Activated naive CD4-positive, alpha-beta T cell treated with anti-CD3 and anti-CD28 coated beads, Interleukin-2, amount 50 U/mL, for 24 hours (primary cell): ENCODE results near the gene GPC3.
A peak's percentile ranks its signal among the peaks of the same experiment; 100 is the strongest.
"Not testable (repeated sequence)": the region's sequence is repeated elsewhere in the genome, so short reads cannot be mapped to it uniquely, and the experiment has no call there.

Experiments used
- H3K27ac Mint-ChIP-seq: one replicate; pipeline ENCODE4 v1.8.0; 2021; ENCODE audit warnings: mild to moderate bottlenecking, mixed read lengths
- H3K27me3 Mint-ChIP-seq: one replicate; pipeline ENCODE4 v1.8.0; 2021; ENCODE audit warnings: mixed read lengths
- H3K36me3 Mint-ChIP-seq: one replicate; pipeline ENCODE4 v1.8.0; 2021; ENCODE audit warnings: mixed read lengths
- H3K4me1 Mint-ChIP-seq: one replicate; pipeline ENCODE4 v1.8.0; 2021; ENCODE audit warnings: mixed read lengths
- H3K4me3 Mint-ChIP-seq: one replicate; pipeline ENCODE4 v1.8.0; 2021; ENCODE audit warnings: mild to moderate bottlenecking, mixed read lengths
- H3K9me3 Mint-ChIP-seq: one replicate; pipeline ENCODE4 v1.8.0; 2021; ENCODE audit warnings: mixed read lengths

GPC3 gene

GRCh38 chrX:133649651-133650050 is 335.7 kb downstream of the GPC3 start:
- Mint-ChIP-seq H3K4me3 (no peak overlapping the region), H3K4me1 (no peaks in the 10 kb centered on the region), H3K36me3 (no peaks in the 10 kb centered on the region)

GRCh38 chrX:133648594-133648993 is 336.8 kb downstream of the GPC3 start:
- no peak overlapping the region for H3K27ac Mint-ChIP-seq
- no peaks in the 10 kb centered on the region for H3K9me3 Mint-ChIP-seq
- no peaks in the 10 kb centered on the region for H3K27me3 Mint-ChIP-seq
- no peaks in the 10 kb centered on the region for H3K36me3 Mint-ChIP-seq
- no peaks in the 10 kb centered on the region for H3K4me1 Mint-ChIP-seq
- no peak overlapping the region for H3K4me3 Mint-ChIP-seq

More at GRCh38 chrX:133649651-133650050, 335.7 kb downstream of the GPC3 start:
- Mint-ChIP-seq H3K9me3 (no peaks in the 10 kb centered on the region), H3K27ac (no peak overlapping the region), H3K27me3 (no peaks in the 10 kb centered on the region)

GRCh38 chrX:133646719-133647116 is 338.7 kb downstream of the GPC3 start:
- no peaks in the 10 kb centered on the region for H3K27me3 Mint-ChIP-seq
- H3K36me3 Mint-ChIP-seq: no peaks in the 10 kb centered on the region
- no peak overlapping the region for H3K4me3 Mint-ChIP-seq
- no peak overlapping the region for H3K27ac Mint-ChIP-seq
- H3K9me3 Mint-ChIP-seq: no peaks in the 10 kb centered on the region
- no peaks in the 10 kb centered on the region for H3K4me1 Mint-ChIP-seq

- no peaks in the 10 kb centered on the region for H3K4me1 Mint-ChIP-seq
- H3K27ac Mint-ChIP-seq: no peak overlapping the region
Observed at GRCh38 chrX:133645977-133646718, 339.2 kb downstream of the GPC3 start.

GRCh38 chrX:133645256-133645655 is 340.1 kb downstream of the GPC3 start:
- Mint-ChIP-seq H3K4me1 (no peaks in the 10 kb centered on the region), H3K27ac (no peak overlapping the region), H3K4me3 (no peak overlapping the region), H3K9me3 (no peaks in the 10 kb centered on the region), H3K36me3 (no peaks in the 10 kb centered on the region), H3K27me3 (no peaks in the 10 kb centered on the region)

More at GRCh38 chrX:133645977-133646718, 339.2 kb downstream of the GPC3 start:
- H3K36me3 Mint-ChIP-seq: no peaks in the 10 kb centered on the region
- no peaks in the 10 kb centered on the region for H3K9me3 Mint-ChIP-seq
- H3K4me3 Mint-ChIP-seq: no peak overlapping the region
- H3K27me3 Mint-ChIP-seq: no peaks in the 10 kb centered on the region

GRCh38 chrX:133640161-133641015 is 345.0 kb downstream of the GPC3 start:
- Mint-ChIP-seq H3K4me3 (no peak overlapping the region), H3K27me3 (no peaks in the 10 kb centered on the region), H3K36me3 (no peaks in the 10 kb centered on the region), H3K27ac (no peak overlapping the region), H3K4me1 (no peaks in the 10 kb centered on the region), H3K9me3 (no peaks in the 10 kb centered on the region)

GRCh38 chrX:133639726-133640125 is 345.7 kb downstream of the GPC3 start:
- H3K9me3 Mint-ChIP-seq: no peaks in the 10 kb centered on the region
- H3K27me3 Mint-ChIP-seq: no peaks in the 10 kb centered on the region
- no peak overlapping the region for H3K27ac Mint-ChIP-seq
- no peak overlapping the region for H3K4me3 Mint-ChIP-seq
- H3K36me3 Mint-ChIP-seq: no peaks in the 10 kb centered on the region
- no peaks in the 10 kb centered on the region for H3K4me1 Mint-ChIP-seq

GRCh38 chrX:133638285-133638684 is 347.1 kb downstream of the GPC3 start:
- H3K4me3 Mint-ChIP-seq: no peak overlapping the region
- H3K27me3 Mint-ChIP-seq: no peaks in the 10 kb centered on the region
- H3K9me3 Mint-ChIP-seq: no peaks in the 10 kb centered on the region
- peak overlapping the region; percentile 68 for H3K27ac Mint-ChIP-seq
- no peaks in the 10 kb centered on the region for H3K4me1 Mint-ChIP-seq
- H3K36me3 Mint-ChIP-seq: no peaks in the 10 kb centered on the region

- Mint-ChIP-seq H3K36me3 (no peaks in the 10 kb centered on the region), H3K4me1 (no peaks in the 10 kb centered on the region), H3K27me3 (no peaks in the 10 kb centered on the region), H3K27ac (no peak overlapping the region), H3K9me3 (no peaks in the 10 kb centered on the region), H3K4me3 (no peak overlapping the region)
Observed at GRCh38 chrX:133637765-133638164, 347.6 kb downstream of the GPC3 start.

- no peaks in the 10 kb centered on the region for H3K36me3 Mint-ChIP-seq
- no peaks in the 10 kb centered on the region for H3K9me3 Mint-ChIP-seq
- no peaks in the 10 kb centered on the region for H3K4me1 Mint-ChIP-seq
Observed at GRCh38 chrX:133636009-133636408, 349.4 kb downstream of the GPC3 start.

GRCh38 chrX:133634416-133634815 is 351.0 kb downstream of the GPC3 start:
- Mint-ChIP-seq H3K4me1 (no peaks in the 10 kb centered on the region), H3K27me3 (no peaks in the 10 kb centered on the region), H3K36me3 (no peaks in the 10 kb centered on the region), H3K9me3 (no peaks in the 10 kb centered on the region), H3K4me3 (no peak overlapping the region), H3K27ac (no peak overlapping the region)

More at GRCh38 chrX:133636009-133636408, 349.4 kb downstream of the GPC3 start:
- Mint-ChIP-seq H3K27ac (no peak overlapping the region), H3K4me3 (no peak overlapping the region), H3K27me3 (no peaks in the 10 kb centered on the region)

GRCh38 chrX:133633950-133634349 is 351.4 kb downstream of the GPC3 start:
- Mint-ChIP-seq H3K27ac (no peak overlapping the region), H3K4me1 (no peaks in the 10 kb centered on the region), H3K36me3 (no peaks in the 10 kb centered on the region), H3K9me3 (no peaks in the 10 kb centered on the region), H3K4me3 (no peak overlapping the region), H3K27me3 (no peaks in the 10 kb centered on the region)

- Mint-ChIP-seq H3K9me3 (no peaks in the 10 kb centered on the region), H3K36me3 (no peaks in the 10 kb centered on the region), H3K27ac (no peak overlapping the region), H3K4me1 (no peaks in the 10 kb centered on the region), H3K27me3 (no peaks in the 10 kb centered on the region), H3K4me3 (no peak overlapping the region)
Observed at GRCh38 chrX:133633162-133633561, 352.2 kb downstream of the GPC3 start.

- Mint-ChIP-seq H3K36me3 (no peaks in the 10 kb centered on the region), H3K4me3 (no peak overlapping the region), H3K4me1 (no peaks in the 10 kb centered on the region), H3K27me3 (no peaks in the 10 kb centered on the region), H3K9me3 (no peaks in the 10 kb centered on the region), H3K27ac (no peak overlapping the region)
Observed at GRCh38 chrX:133630362-133630761, 355.0 kb downstream of the GPC3 start.

- no peaks in the 10 kb centered on the region for H3K27me3 Mint-ChIP-seq
- no peak overlapping the region for H3K4me3 Mint-ChIP-seq
- no peaks in the 10 kb centered on the region for H3K36me3 Mint-ChIP-seq
- H3K9me3 Mint-ChIP-seq: no peaks in the 10 kb centered on the region
- no peak overlapping the region for H3K27ac Mint-ChIP-seq
- no peaks in the 10 kb centered on the region for H3K4me1 Mint-ChIP-seq
Observed at GRCh38 chrX:133627673-133628072, 357.7 kb downstream of the GPC3 start.

- not testable (repeated sequence) for H3K4me1 Mint-ChIP-seq, H3K9me3 Mint-ChIP-seq, H3K27me3 Mint-ChIP-seq, H3K36me3 Mint-ChIP-seq, H3K4me3 Mint-ChIP-seq, H3K27ac Mint-ChIP-seq
Observed at GRCh38 chrX:133621384-133621783, 364.0 kb downstream of the GPC3 start.
